HepG2 (cell line): ENCODE results near the gene CPB2. TPM values are rescaled to one million over a fixed set of nuclear protein-coding genes. Genes with fewer than 3 reads are reported as not detected.

Experiments used
- ATAC-seq: fragments of 200-7000 bp; cut with Tn5 transposase; 3 replicates; pipeline ENCODE4 v1.9.1; 2020; ENCODE audit warnings: mild to moderate bottlenecking, moderate library complexity
- BruUV-seq: library from RNA; stranded (reverse); fragments of 400-500 nt; replicated peaks from 2 replicates; lab custom pipeline; 2021; lab: Mats Ljungman, UMichigan
- CTCF ChIA-PET: fragments of 300-600 bp; formaldehyde crosslinking; extraction: SDS; loops from one replicate; lab custom pipeline; 2021; ENCODE audit warnings: low total read pairs, inconsistent platforms, low intra/inter-chr PET ratio; lab: Yijun Ruan, JAX
- POLR2A ChIA-PET: fragments of 350-600 bp; sonication (Branson Sonifier 250); formaldehyde crosslinking; loops from one replicate; lab custom pipeline; 2020; ENCODE audit warnings: antibody characterized with exemption, inconsistent platforms; lab: Yijun Ruan, JAX
- DNase-seq: peaks from one replicate; pipeline ENCODE4 v3.0.0-alpha.2; 2015; ENCODE audit warnings: low spot score
- FAIRE-seq: peaks from 3 replicates; lab custom pipeline; 2011; peaks lifted over from hg19 to GRCh38; lab: Jason Lieb, UNC
- H2AFZ ChIP-seq: one replicate; pipeline ENCODE4 v1.6.1; 2011; ENCODE audit warnings: low read length, inconsistent platforms
- H3K27ac ChIP-seq: fragments of 300-600 bp; 3 replicates; pipeline ENCODE4 v1.8.0; 2011; ENCODE audit warnings: mixed run types, mild to moderate bottlenecking, mixed read lengths, low read length, inconsistent platforms; ENCODE audit not compliant: insufficient read depth; ENCODE audit errors: extremely low read length
- H3K27me3 ChIP-seq, 2 experiments: fragments of 200-600 bp in 1 of 2; 2 replicates in 1 of 2; 3 replicates in 1 of 2; pipeline versions ENCODE4 v1.6.0 to v1.8.0; 2011; ENCODE audit warnings: low read length in 2 of 2, mild to moderate bottlenecking in 2 of 2, moderate library complexity in 2 of 2, inconsistent platforms in 1 of 2; ENCODE audit not compliant: insufficient read depth in 2 of 2, control insufficient read depth in 1 of 2
- H3K36me3 ChIP-seq, 2 experiments: fragments of 200-600 bp in 1 of 2; replicated peaks in 1 of 2; 2 replicates in 1 of 2; 3 replicates in 1 of 2; pipeline versions ENCODE4 v1.5.1 to v1.8.0; 2011; ENCODE audit warnings: low read length in 2 of 2, inconsistent platforms in 1 of 2; ENCODE audit not compliant: insufficient read depth in 2 of 2, control insufficient read depth in 1 of 2
- H3K4me1 ChIP-seq: 2 replicates; pipeline ENCODE4 v1.5.1; 2012; ENCODE audit warnings: low read length, inconsistent platforms; ENCODE audit not compliant: insufficient read depth
- H3K4me2 ChIP-seq: 2 replicates; pipeline ENCODE4 v1.6.0; 2011; ENCODE audit warnings: low read depth, low read length, inconsistent platforms
- H3K4me3 ChIP-seq, 3 experiments: fragments of 200-600 bp in 1 of 3; sonication (generic), shearing (Covaris generic) in 1 of 3; replicated peaks in 1 of 3; 2 replicates each; pipeline ENCODE4 v1.5.1; 2011 to 2016; ENCODE audit warnings: low read length in 3 of 3, inconsistent platforms in 2 of 3, low read depth in 2 of 3, mild to moderate bottlenecking in 2 of 3, control low read depth in 1 of 3, mixed read lengths in 1 of 3; ENCODE audit not compliant: insufficient read depth in 1 of 3
- H3K79me2 ChIP-seq: one replicate; pipeline ENCODE4 v1.6.1; 2011; ENCODE audit warnings: low read length, inconsistent platforms; ENCODE audit not compliant: insufficient read depth
- H3K9ac ChIP-seq: 2 replicates; pipeline ENCODE4 v1.6.0; 2011; ENCODE audit warnings: mild to moderate bottlenecking, low read depth, low read length, inconsistent platforms; ENCODE audit not compliant: insufficient read depth
- H3K9me3 ChIP-seq: 2 replicates; pipeline ENCODE4 v1.5.1; 2012; ENCODE audit warnings: mild to moderate bottlenecking, low read length
- H4K20me1 ChIP-seq: 2 replicates; pipeline ENCODE4 v1.6.0; 2011; ENCODE audit warnings: inconsistent platforms, mild to moderate bottlenecking, low read length, moderate library complexity; ENCODE audit not compliant: insufficient read depth
- AGO2 ChIP-seq: fragments of 200-400 bp; formaldehyde crosslinking; optimal IDR thresholded peaks from 2 replicates; pipeline ENCODE3; 2017; ENCODE audit warnings: mild to moderate bottlenecking, low read depth, low read length, moderate library complexity
- CREB1 ChIP-seq, 2 experiments: fragments of 450-650 bp in 1 of 2; IDR thresholded peaks; 2 replicates each; pipeline ENCODE4 v1.6.1; 2016 to 2017; ENCODE audit warnings: control low read depth in 1 of 2, mild to moderate bottlenecking in 1 of 2, missing compliant biosample characterization in 1 of 2, missing genetic modification characterization in 1 of 2
- FOXO4 ChIP-seq: sonication (generic); formaldehyde crosslinking; conservative IDR thresholded peaks from 2 replicates; pipeline ENCODE4 v1.8.1; 2023; ENCODE audit warnings: missing genetic modification reagents
- HDAC1 ChIP-seq: sonication (generic); formaldehyde crosslinking; IDR thresholded peaks from 2 replicates; pipeline ENCODE4 v1.5.1; 2020; ENCODE audit warnings: mild to moderate bottlenecking, missing genetic modification reagents
- HINFP ChIP-seq: sonication (generic); formaldehyde crosslinking; IDR thresholded peaks from 2 replicates; pipeline ENCODE4 v1.4.0; 2020; ENCODE audit warnings: low read depth, mild to moderate bottlenecking, missing genetic modification reagents
- KLF6 ChIP-seq: IDR thresholded peaks from 2 replicates; pipeline ENCODE4 v1.8.0; 2016; ENCODE audit warnings: missing biosample characterization, missing genetic modification reagents
- WIZ ChIP-seq: sonication (generic); formaldehyde crosslinking; IDR thresholded peaks from 2 replicates; pipeline ENCODE4 v1.5.1; 2020; ENCODE audit warnings: mild to moderate bottlenecking, missing genetic modification reagents
- WGBS: methylation state at CpG from one replicate; pipeline ENCODE4 v1.1.6; 2017; ENCODE audit warnings: low lambda C conversion rate; 5-methylcytosine and 5-hydroxymethylcytosine counted together
- in situ Hi-C: cut with HindIII; loops from 2 replicates; pipeline ENCODE4 v1.10.0; 2017; ENCODE audit warnings: low pct_unique_long_range_greater_than_20kb; ENCODE audit not compliant: extremely low pct_ligation_motif_present
- intact Hi-C: fragments of 100-400 bp; cut with micrococcal nuclease; formaldehyde crosslinking; loops from one replicate; pipeline ENCODE4 v1.10.0; 2022; ENCODE audit not compliant: unreplicated experiment
- polyA plus RNA-seq, 8 experiments: library from polyadenylated mRNA; depleted of rRNA in 3 of 8; stranded (reverse) in 7 of 8; unstranded in 1 of 8; fragments of >200 nt; fragmentation: Illumina TruSeq in 4 of 8; extraction: Trizol in 4 of 8; gene quantifications; 2 replicates each; pipeline versions ENCODE4 v1.2.1 to v1.2.3, GENCODE V29; 2011 to 2016; ENCODE audit warnings: low read depth in 4 of 8, missing spikeins in 1 of 8, mixed read lengths in 1 of 8; ENCODE audit not compliant: insufficient read depth in 1 of 8
- total RNA-seq, 5 experiments: library from RNA; depleted of rRNA; stranded (reverse); fragments of >200 nt; fragmentation: Illumina TruSeq; extraction: Trizol; gene quantifications; 2 replicates each; pipeline ENCODE4 v1.2.3, GENCODE V29; 2016; ENCODE audit warnings: low read depth in 1 of 5
- TF ChIP-seq, protein P1 (sequence below): sonication (generic); formaldehyde crosslinking; IDR thresholded peaks from 2 replicates; pipeline ENCODE4 v1.8.0; 2022; ENCODE audit warnings: mild to moderate bottlenecking, missing genetic modification reagents
- TF ChIP-seq, protein P2 (sequence below): sonication (generic); formaldehyde crosslinking; IDR thresholded peaks from 2 replicates; pipeline ENCODE4 v1.5.0; 2020; ENCODE audit warnings: missing genetic modification reagents

CPB2 gene
- total and polyA plus RNA-seq, 2 of the 13 experiments (the other 11 are each of a cell fraction or from before 2014, with no cell fraction given) = 125 to 140 TPM

DNA sequence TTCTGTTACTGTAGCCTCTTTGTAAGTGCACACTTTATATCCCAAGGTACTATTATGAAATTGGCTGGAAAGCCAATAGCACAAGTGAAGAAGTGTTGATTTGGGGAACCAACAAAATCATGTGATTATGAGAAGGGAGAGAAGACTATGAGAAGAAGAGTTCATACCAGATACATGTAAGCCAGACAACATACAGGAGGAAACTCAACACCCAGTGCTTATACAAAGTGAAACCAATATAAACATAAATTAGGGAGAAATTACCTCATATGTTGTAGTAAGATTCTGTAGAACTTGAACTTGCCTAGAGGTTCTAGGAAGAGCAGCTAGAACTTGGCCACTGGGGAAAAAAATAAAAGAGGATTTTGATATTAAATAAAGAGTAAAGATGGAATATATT, 17.4 kb downstream of the CPB2 start (continued):
- TF ChIP-seq CREB1 (IDR thresholded peaks at IDR 0.05) (no peak), CREB1 (CRISPR knock-in tag; IDR thresholded peaks at IDR 0.05) (no peak)
- TF ChIP-seq, all 625 proteins: peak for 0

DNA sequence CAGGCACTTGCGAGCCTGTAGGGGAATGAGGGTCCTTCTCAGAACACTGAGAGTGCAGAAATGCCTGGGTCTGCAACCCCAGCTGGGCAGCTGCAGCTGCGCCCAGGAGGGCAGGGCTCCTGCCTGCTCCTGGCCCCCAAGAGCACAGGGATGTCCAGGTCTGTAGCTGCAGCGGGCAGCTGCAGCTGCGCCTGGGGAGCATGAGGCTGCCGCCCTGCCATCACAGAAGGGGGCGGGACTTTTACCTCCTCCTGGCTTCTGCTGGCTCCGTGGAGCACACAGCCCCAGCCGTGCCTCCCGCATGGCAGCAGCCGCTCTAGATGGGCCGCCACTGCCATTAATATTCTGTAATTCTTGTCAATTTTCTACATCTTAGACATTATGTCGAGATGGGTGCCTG, 17.8 kb downstream of the CPB2 start:
- DNase-seq (no peak), FAIRE-seq (no peak), ATAC-seq (no peak)
- Histone ChIP-seq H3K27ac (no peak overlapping the region), H3K27me3 (no peaks in the 10 kb centered on the region), H3K4me1 (no peaks in the 10 kb centered on the region), H2AFZ (no peak overlapping the region), H3K4me3 (no peak overlapping the region), H4K20me1 (no peaks in the 10 kb centered on the region), H3K4me2 (no peak overlapping the region), H3K9me3 (no peaks in the 10 kb centered on the region), H3K36me3 (peaks cover 13 to 55% of the 10 kb centered on the region in 2 experiments), H3K79me2 (peaks cover 18% of the 10 kb centered on the region), H3K9ac (no peak overlapping the region)
- CTCF ChIA-PET = no interaction called here
- POLR2A ChIA-PET = no interaction called here
- intact Hi-C loops (no loop called here), in situ Hi-C loops (no loop called here)
- TF ChIP-seq WIZ (no peak), AGO2 (peak; percentile 76), HDAC1 (CRISPR knock-in tag) (no peak), KLF6 (CRISPR knock-in tag) (no peak), FOXO4 (CRISPR knock-in tag) (no peak), HINFP (CRISPR knock-in tag) (no peak)
- TF ChIP-seq, protein P1, sequence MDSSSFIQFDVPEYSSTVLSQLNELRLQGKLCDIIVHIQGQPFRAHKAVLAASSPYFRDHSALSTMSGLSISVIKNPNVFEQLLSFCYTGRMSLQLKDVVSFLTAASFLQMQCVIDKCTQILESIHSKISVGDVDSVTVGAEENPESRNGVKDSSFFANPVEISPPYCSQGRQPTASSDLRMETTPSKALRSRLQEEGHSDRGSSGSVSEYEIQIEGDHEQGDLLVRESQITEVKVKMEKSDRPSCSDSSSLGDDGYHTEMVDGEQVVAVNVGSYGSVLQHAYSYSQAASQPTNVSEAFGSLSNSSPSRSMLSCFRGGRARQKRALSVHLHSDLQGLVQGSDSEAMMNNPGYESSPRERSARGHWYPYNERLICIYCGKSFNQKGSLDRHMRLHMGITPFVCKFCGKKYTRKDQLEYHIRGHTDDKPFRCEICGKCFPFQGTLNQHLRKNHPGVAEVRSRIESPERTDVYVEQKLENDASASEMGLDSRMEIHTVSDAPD (CRISPR knock-in tag) = no peak
- TF ChIP-seq, protein P2, sequence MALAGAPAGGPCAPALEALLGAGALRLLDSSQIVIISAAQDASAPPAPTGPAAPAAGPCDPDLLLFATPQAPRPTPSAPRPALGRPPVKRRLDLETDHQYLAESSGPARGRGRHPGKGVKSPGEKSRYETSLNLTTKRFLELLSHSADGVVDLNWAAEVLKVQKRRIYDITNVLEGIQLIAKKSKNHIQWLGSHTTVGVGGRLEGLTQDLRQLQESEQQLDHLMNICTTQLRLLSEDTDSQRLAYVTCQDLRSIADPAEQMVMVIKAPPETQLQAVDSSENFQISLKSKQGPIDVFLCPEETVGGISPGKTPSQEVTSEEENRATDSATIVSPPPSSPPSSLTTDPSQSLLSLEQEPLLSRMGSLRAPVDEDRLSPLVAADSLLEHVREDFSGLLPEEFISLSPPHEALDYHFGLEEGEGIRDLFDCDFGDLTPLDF (CRISPR knock-in tag) = no peak
- 90% methylated on average over 7 of the region's 12 CpGs for WGBS
- no TSS peak for BruUV-seq
